Keratinocyte (primary cell): ENCODE data around the gene CCNY. TPM values are rescaled to one million over a fixed set of nuclear protein-coding genes. Genes with fewer than 3 reads are reported as not detected.

Source experiments
- DNase-seq: peaks from one replicate; pipeline ENCODE4 v3.0.0-alpha.2; 2011; ENCODE audit warnings: low read depth, missing footprints, low spot score
- FAIRE-seq: peaks from 2 replicates; lab custom pipeline; 2011; peaks lifted over from hg19 to GRCh38; lab: Jason Lieb, UNC
- H2AFZ ChIP-seq: 2 replicates; pipeline ENCODE4 v1.6.0; 2012; ENCODE audit warnings: low read length, control low read depth, inconsistent platforms; ENCODE audit not compliant: control insufficient read depth
- H3K27ac ChIP-seq: 2 replicates; pipeline ENCODE4 v1.5.1; 2011; ENCODE audit warnings: low read length; ENCODE audit not compliant: control insufficient read depth, insufficient read depth
- H3K27me3 ChIP-seq: 3 replicates; pipeline ENCODE4 v1.6.0; 2011; ENCODE audit warnings: low read length; ENCODE audit not compliant: control insufficient read depth, insufficient read depth; ENCODE audit errors: extremely low read depth
- H3K36me3 ChIP-seq, 2 experiments: 2 replicates in 1 of 2; 3 replicates in 1 of 2; pipeline ENCODE4 v1.5.1; 2011; ENCODE audit warnings: low read length in 2 of 2, mild to moderate bottlenecking in 1 of 2; ENCODE audit not compliant: control insufficient read depth in 2 of 2, insufficient read depth in 2 of 2; ENCODE audit errors: extremely low read depth in 1 of 2
- H3K4me1 ChIP-seq: 3 replicates; pipeline ENCODE4 v1.5.1; 2011; ENCODE audit warnings: low read length; ENCODE audit not compliant: control insufficient read depth, insufficient read depth; ENCODE audit errors: extremely low read depth
- H3K4me2 ChIP-seq: 3 replicates; pipeline ENCODE4 v1.6.0; 2011; ENCODE audit warnings: low read depth, low read length; ENCODE audit not compliant: control insufficient read depth, insufficient read depth; ENCODE audit errors: extremely low read depth
- H3K4me3 ChIP-seq, 3 experiments: fragments of 200-600 bp in 1 of 3; sonication (generic) in 1 of 3; 2 replicates in 2 of 3; 3 replicates in 1 of 3; pipeline ENCODE4 v1.5.1; 2011 to 2016; ENCODE audit warnings: low read length in 3 of 3, mild to moderate bottlenecking in 3 of 3, control low read depth in 2 of 3, inconsistent platforms in 1 of 3, low read depth in 1 of 3, mixed read lengths in 1 of 3, mixed run types in 1 of 3, moderate library complexity in 1 of 3; ENCODE audit not compliant: control insufficient read depth in 2 of 3, insufficient read depth in 2 of 3; ENCODE audit errors: extremely low read depth in 1 of 3
- H3K79me2 ChIP-seq: 2 replicates; pipeline ENCODE4 v1.6.0; 2012; ENCODE audit warnings: low read length; ENCODE audit not compliant: control insufficient read depth, insufficient read depth
- H3K9ac ChIP-seq: 3 replicates; pipeline ENCODE4 v1.6.0; 2011; ENCODE audit warnings: low read length; ENCODE audit not compliant: control insufficient read depth, insufficient read depth; ENCODE audit errors: extremely low read depth
- H3K9me1 ChIP-seq: 3 replicates; pipeline ENCODE4 v1.6.0; 2011; ENCODE audit warnings: low read length; ENCODE audit not compliant: control insufficient read depth, insufficient read depth; ENCODE audit errors: extremely low read depth
- H3K9me3 ChIP-seq: 2 replicates; pipeline ENCODE4 v1.5.1; 2012; ENCODE audit warnings: low read depth, low read length; ENCODE audit not compliant: control insufficient read depth
- H4K20me1 ChIP-seq: 3 replicates; pipeline ENCODE4 v1.6.0; 2011; ENCODE audit warnings: low read length; ENCODE audit not compliant: control insufficient read depth, insufficient read depth; ENCODE audit errors: extremely low read depth
- CTCF ChIP-seq, 3 experiments: IDR thresholded peaks in 1 of 3; conservative IDR thresholded peaks in 1 of 3; optimal IDR thresholded peaks in 1 of 3; 2 replicates in 2 of 3; 3 replicates in 1 of 3; pipeline versions ENCODE3 to v1.5.1; 2011; ENCODE audit warnings: low read length in 3 of 3, mild to moderate bottlenecking in 3 of 3, moderate library complexity in 2 of 3, control low read depth in 1 of 3, inconsistent platforms in 1 of 3; ENCODE audit not compliant: insufficient read depth in 2 of 3; ENCODE audit errors: extremely low read depth in 1 of 3
- EZH2 ChIP-seq: IDR thresholded peaks from one replicate; pipeline ENCODE4 v1.6.1; 2012; ENCODE audit warnings: inconsistent platforms, mild to moderate bottlenecking, low read length, moderate library complexity
- dilution Hi-C: fragments of 300-500 bp; cut with MboI; formaldehyde crosslinking; loops from one replicate; pipeline ENCODE4 v1.7.0; 2020; ENCODE audit warnings: low sequenced_read_pairs; ENCODE audit not compliant: extremely low pct_ligation_motif_present
- polyA plus RNA-seq, 5 experiments: library from polyadenylated mRNA; depleted of rRNA in 3 of 5; stranded (reverse) in 3 of 5; stranded (forward) in 1 of 5; unstranded in 1 of 5; fragments of >200 nt; gene quantifications; 1 replicate in 1 of 5; 2 replicates in 3 of 5; 3 replicates in 1 of 5; pipeline versions ENCODE4 v1.2.1 to v1.2.3, GENCODE V29; 2011 to 2012; ENCODE audit warnings: missing spikeins in 2 of 5, low read depth in 1 of 5, low replicate concordance in 1 of 5

CCNY gene
- polyA plus RNA-seq, 1 donor (not counting 4 experiments of a cell fraction or from before 2014, with no cell fraction given), result 58.9 TPM

- H2AFZ ChIP-seq, result no peak overlapping the region
- H3K9me1 ChIP-seq, result no peaks in the 10 kb centered on the region
- dilution Hi-C loops, result no loop called here
- peaks cover 0 to 2% of the 10 kb centered on the region in 2 experiments for H3K36me3 ChIP-seq
- no peaks in the 10 kb centered on the region for H4K20me1 ChIP-seq
- TF ChIP-seq EZH2 (no peak), CTCF (optimal IDR thresholded peaks at IDR 0.05 in 1 of 3, IDR thresholded peaks at IDR 0.05 in 1 of 3, conservative IDR thresholded peaks at IDR 0.05 in 1 of 3; ENCODE audit: extremely low read depth in 1 of 3, insufficient read depth in 2 of 3, low read length in 3 of 3) (no peak)
- no peaks in the 10 kb centered on the region for H3K27me3 ChIP-seq
- H3K4me3 ChIP-seq, result no peak overlapping the region
- no peak overlapping the region for H3K9ac ChIP-seq
- no peak overlapping the region for H3K27ac ChIP-seq
- H3K4me2 ChIP-seq, result no peak overlapping the region
- no peak for FAIRE-seq
- H3K9me3 ChIP-seq, result no peaks in the 10 kb centered on the region
- no peaks in the 10 kb centered on the region for H3K4me1 ChIP-seq
- DNase-seq, result no peak
- H3K79me2 ChIP-seq, result no peaks in the 10 kb centered on the region
These were observed 184.7 kb downstream of the CCNY start for GRCh38 chr10:35520996-35521395.

DNA sequence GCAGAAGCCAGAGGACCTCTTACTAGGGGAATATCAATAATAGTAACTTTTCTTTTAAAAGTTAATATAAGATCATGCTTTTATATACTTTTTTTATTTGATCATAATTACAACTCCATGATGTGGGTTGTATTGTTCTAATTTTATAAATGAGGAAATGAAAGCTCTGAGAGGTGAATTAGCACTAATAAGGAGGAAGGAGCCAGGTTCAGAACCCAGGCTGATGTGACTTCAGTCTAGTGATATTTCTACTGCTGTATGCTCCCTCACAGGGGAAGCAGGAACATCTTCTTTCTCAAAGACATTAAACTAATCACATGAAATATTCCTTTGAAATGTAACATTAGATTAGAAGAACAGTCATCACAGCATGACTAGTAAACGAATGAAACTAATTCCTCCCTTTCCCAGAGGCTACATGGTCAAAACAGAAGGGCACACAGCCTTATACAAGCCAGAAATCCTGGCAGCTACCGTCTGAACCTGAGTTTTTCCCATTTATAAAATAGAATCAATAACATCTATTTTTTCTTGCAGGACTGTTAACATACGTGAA, 187.4 kb downstream of the CCNY start:
- Histone ChIP-seq H3K79me2 (no peaks in the 10 kb centered on the region), H3K4me3 (no peak overlapping the region), H3K9ac (no peak overlapping the region), H3K4me2 (no peak overlapping the region), H3K4me1 (no peaks in the 10 kb centered on the region), H3K27ac (no peak overlapping the region), H2AFZ (no peak overlapping the region), H3K9me1 (no peaks in the 10 kb centered on the region), H3K27me3 (no peaks in the 10 kb centered on the region), H3K36me3 (peaks cover 0 to 2% of the 10 kb centered on the region in 2 experiments), H3K9me3 (no peaks in the 10 kb centered on the region), H4K20me1 (no peaks in the 10 kb centered on the region)
- no peak for TF ChIP-seq CTCF (optimal IDR thresholded peaks at IDR 0.05 in 1 of 3, IDR thresholded peaks at IDR 0.05 in 1 of 3, conservative IDR thresholded peaks at IDR 0.05 in 1 of 3; ENCODE audit: extremely low read depth in 1 of 3, insufficient read depth in 2 of 3, low read length in 3 of 3)
- no peak for TF ChIP-seq EZH2
- no peak for FAIRE-seq
- no peak for DNase-seq
- dilution Hi-C loops, result no loop called here
